WTC11 (cell line): ENCODE results near the gene MKNK2. TPM values are rescaled to one million over a fixed set of nuclear protein-coding genes. Genes with fewer than 3 reads are reported as not detected.

Experiments used
- ATAC-seq: fragments of 200-7000 bp; cut with Tn5 transposase; 2 replicates; pipeline ENCODE4 v1.10.0; 2021; ENCODE audit warnings: mild to moderate bottlenecking, moderate library complexity
- CTCF ChIA-PET: fragments of 300-600 bp; sonication (Branson Sonifier 250); formaldehyde crosslinking; loops from one replicate; lab custom pipeline; 2021; ENCODE audit warnings: antibody characterized with exemption; lab: Charles Lee
- POLR2A ChIA-PET: fragments of 350-600 bp; sonication (Branson Sonifier 250); formaldehyde crosslinking; loops from one replicate; lab custom pipeline; 2021; ENCODE audit warnings: antibody characterized with exemption; lab: Charles Lee
- DNase-seq: peaks from one replicate; pipeline ENCODE4 v3.0.0; 2021; ENCODE audit warnings: low spot score
- H3K27ac Mint-ChIP-seq: 2 replicates; pipeline ENCODE4 v1.8.0; 2021; ENCODE audit warnings: mixed read lengths
- H3K27me3 Mint-ChIP-seq: 2 replicates; pipeline ENCODE4 v1.8.0; 2021; ENCODE audit warnings: low read depth, mild to moderate bottlenecking, moderate library complexity, mixed read lengths
- H3K36me3 Mint-ChIP-seq: 2 replicates; pipeline ENCODE4 v1.8.0; 2021; ENCODE audit warnings: mixed read lengths
- H3K4me1 Mint-ChIP-seq: 2 replicates; pipeline ENCODE4 v1.8.0; 2022; ENCODE audit warnings: mixed read lengths
- H3K4me3 Mint-ChIP-seq: 2 replicates; pipeline ENCODE4 v1.8.0; 2021; ENCODE audit warnings: mild to moderate bottlenecking, moderate library complexity, mixed read lengths
- H3K9me3 Mint-ChIP-seq: 2 replicates; pipeline ENCODE4 v1.8.0; 2021; ENCODE audit warnings: mixed read lengths
- E2F5 ChIP-seq: sonication (generic); formaldehyde crosslinking; IDR thresholded peaks from 2 replicates; pipeline ENCODE4 v1.8.1; 2022; ENCODE audit warnings: mild to moderate bottlenecking, moderate library complexity, missing genetic modification reagents
- FOXP1 ChIP-seq: sonication (generic); formaldehyde crosslinking; IDR thresholded peaks from 2 replicates; pipeline ENCODE4 v1.8.0; 2022; ENCODE audit warnings: missing genetic modification reagents, mild to moderate bottlenecking, moderate library complexity, borderline replicate concordance
- GTF2I ChIP-seq: fragments of 250-450 bp; sonication (Bioruptor Pico); conservative IDR thresholded peaks from 2 replicates; pipeline ENCODE4 v1.4.0; 2021; ENCODE audit warnings: mild to moderate bottlenecking
- HMGXB4 ChIP-seq: sonication (generic); formaldehyde crosslinking; IDR thresholded peaks from 2 replicates; pipeline ENCODE4 v1.8.1; 2023; ENCODE audit warnings: mild to moderate bottlenecking, moderate library complexity, missing genetic modification reagents
- KAT7 ChIP-seq: sonication (generic); formaldehyde crosslinking; IDR thresholded peaks from 2 replicates; pipeline ENCODE4 v1.8.1; 2023; ENCODE audit warnings: missing genetic modification reagents, mild to moderate bottlenecking, borderline replicate concordance
- RORB ChIP-seq: fragments of 250-450 bp; sonication (Bioruptor Pico); IDR thresholded peaks from 2 replicates; pipeline ENCODE4 v1.9.0; 2021; ENCODE audit warnings: mild to moderate bottlenecking
- ZNF263 ChIP-seq: sonication (generic); formaldehyde crosslinking; IDR thresholded peaks from 2 replicates; pipeline ENCODE4 v1.8.1; 2022; ENCODE audit warnings: low read depth, mild to moderate bottlenecking, moderate library complexity, missing genetic modification reagents
- total RNA-seq: library from RNA; stranded (reverse); gene quantifications from 3 replicates; pipeline ENCODE4 v1.2.3, GENCODE V29; 2021
- TF ChIP-seq, protein P1 (sequence below): fragments of 250-450 bp; sonication (Bioruptor Pico); IDR thresholded peaks from 2 replicates; pipeline ENCODE4 v1.8.0; 2021; ENCODE audit warnings: mild to moderate bottlenecking
- TF ChIP-seq, protein P2 (sequence below): sonication (generic); formaldehyde crosslinking; IDR thresholded peaks from 2 replicates; pipeline ENCODE4 v1.8.1; 2022; ENCODE audit warnings: mild to moderate bottlenecking, missing genetic modification reagents, moderate library complexity, borderline replicate concordance

Gene MKNK2
- total RNA-seq, 1 experiment from 2014 or later: 165 TPM

GRCh38 chr19:2053601-2054389 is 2.8 kb upstream of the MKNK2 start (continued):
- TF ChIP-seq, protein P1, sequence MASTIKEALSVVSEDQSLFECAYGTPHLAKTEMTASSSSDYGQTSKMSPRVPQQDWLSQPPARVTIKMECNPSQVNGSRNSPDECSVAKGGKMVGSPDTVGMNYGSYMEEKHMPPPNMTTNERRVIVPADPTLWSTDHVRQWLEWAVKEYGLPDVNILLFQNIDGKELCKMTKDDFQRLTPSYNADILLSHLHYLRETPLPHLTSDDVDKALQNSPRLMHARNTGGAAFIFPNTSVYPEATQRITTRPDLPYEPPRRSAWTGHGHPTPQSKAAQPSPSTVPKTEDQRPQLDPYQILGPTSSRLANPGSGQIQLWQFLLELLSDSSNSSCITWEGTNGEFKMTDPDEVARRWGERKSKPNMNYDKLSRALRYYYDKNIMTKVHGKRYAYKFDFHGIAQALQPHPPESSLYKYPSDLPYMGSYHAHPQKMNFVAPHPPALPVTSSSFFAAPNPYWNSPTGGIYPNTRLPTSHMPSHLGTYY (CRISPR knock-in tag): no peak

DNA sequence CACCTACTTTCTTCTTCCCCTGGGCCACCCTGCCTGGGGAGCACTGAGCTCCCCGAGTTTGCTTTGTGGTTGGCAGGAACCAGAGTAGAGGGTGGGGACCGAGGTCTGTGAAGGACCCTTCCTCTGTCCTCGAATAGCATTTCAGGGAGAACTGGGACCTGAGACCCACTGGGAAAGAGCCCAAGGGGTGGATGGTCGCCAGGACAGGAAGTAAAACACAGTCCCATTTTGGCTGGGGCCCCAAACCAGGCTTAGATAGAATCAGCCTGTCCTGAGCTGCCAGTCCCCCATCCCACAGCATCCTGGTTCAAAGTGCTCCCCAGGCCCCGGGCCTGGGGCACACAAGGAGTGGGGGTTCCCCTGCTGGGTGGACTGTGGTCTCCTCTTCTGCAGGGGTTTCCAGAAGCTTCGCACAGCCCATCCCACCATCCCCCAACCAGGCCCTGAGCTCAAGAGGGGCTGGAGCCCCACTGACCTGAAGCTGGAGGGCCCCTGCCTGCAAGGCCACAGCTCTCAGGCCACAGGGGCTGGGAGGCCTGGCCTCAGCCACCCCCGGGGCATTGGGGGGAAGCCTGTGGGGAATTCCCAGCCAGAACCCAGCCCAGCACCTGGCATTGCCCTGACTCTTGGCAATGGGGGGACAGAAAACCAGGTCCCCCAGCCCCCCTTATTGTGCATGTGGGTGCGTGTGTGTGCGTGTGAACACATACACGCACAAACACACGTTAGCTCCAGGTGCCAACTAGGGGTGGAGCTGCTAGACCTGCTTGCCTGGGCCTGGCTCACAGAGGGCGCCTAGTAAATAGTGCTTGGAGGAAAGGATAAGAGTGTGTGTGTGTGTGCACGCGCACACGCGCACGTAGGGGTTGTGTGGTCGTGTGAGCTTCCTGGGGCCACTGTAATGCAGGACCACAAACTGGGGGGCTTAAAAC is 995 bp upstream of the MKNK2 start:
- ChIA-PET CTCF (interaction anchor here (0.6 to 2.3 kb wide), 18 partner anchors 8 to 201 kb away, joined by 3 to 13 read pairs (median 4); partner anchors contain the start of genes AP3D1 and MOB3A), POLR2A (interaction anchor here (0.5 to 1.6 kb wide), 11 partner anchors 8 to 573 kb away, joined by 3 to 17 read pairs (median 4); no protein-coding TSS in a partner anchor)
- Mint-ChIP-seq H3K27me3 (no peaks in the 10 kb centered on the region), H3K4me1 (peaks cover 12% of the 10 kb centered on the region), H3K27ac (peak overlapping the region; percentile 92), H3K4me3 (peak overlapping the region; percentile 60), H3K9me3 (no peaks in the 10 kb centered on the region), H3K36me3 (no peaks in the 10 kb centered on the region)
- no peak for TF ChIP-seq RORB
- 0 out of 2 replicates have a peak, but pooled peaks have one; percentile 3 for TF ChIP-seq E2F5 (CRISPR knock-in tag)
- 0 out of 2 replicates have a peak, but pooled peaks have one; percentile 4 for TF ChIP-seq ZNF263
- no peak for DNase-seq
- ATAC-seq: no peak

GRCh38 chr19:2050349-2050990 is 574 bp downstream of the MKNK2 start:
- Mint-ChIP-seq H3K9me3 (no peaks in the 10 kb centered on the region), H3K27me3 (no peaks in the 10 kb centered on the region), H3K36me3 (no peaks in the 10 kb centered on the region), H3K4me3 (peak overlapping the region; percentile 70), H3K27ac (no peak overlapping the region), H3K4me1 (peaks cover 8% of the 10 kb centered on the region)
- DNase-seq (no peak), ATAC-seq (no peak)
- TF ChIP-seq, protein P2, sequence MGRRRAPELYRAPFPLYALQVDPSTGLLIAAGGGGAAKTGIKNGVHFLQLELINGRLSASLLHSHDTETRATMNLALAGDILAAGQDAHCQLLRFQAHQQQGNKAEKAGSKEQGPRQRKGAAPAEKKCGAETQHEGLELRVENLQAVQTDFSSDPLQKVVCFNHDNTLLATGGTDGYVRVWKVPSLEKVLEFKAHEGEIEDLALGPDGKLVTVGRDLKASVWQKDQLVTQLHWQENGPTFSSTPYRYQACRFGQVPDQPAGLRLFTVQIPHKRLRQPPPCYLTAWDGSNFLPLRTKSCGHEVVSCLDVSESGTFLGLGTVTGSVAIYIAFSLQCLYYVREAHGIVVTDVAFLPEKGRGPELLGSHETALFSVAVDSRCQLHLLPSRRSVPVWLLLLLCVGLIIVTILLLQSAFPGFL (CRISPR knock-in tag): no peak
- TF ChIP-seq FOXP1 (CRISPR knock-in tag): 0 out of 2 replicates have a peak, but pooled peaks have one; percentile 27
- TF ChIP-seq GTF2I (CRISPR knock-in tag): no peak
- peak; percentile 66; the same call in 1 of the 2 replicates for TF ChIP-seq HMGXB4 (CRISPR knock-in tag)
- peak; percentile 45; the same call in 1 of the 2 replicates for TF ChIP-seq KAT7 (CRISPR knock-in tag)
- ChIA-PET CTCF (interaction anchor here (1.0 to 1.1 kb wide), 3 partner anchors 8 to 31 kb away, joined by 3 to 6 read pairs (median 4); no protein-coding TSS in a partner anchor), POLR2A (no interaction called here)
